NK-92 treated with Interleukin-12 subunit alpha and Interleukin-12 subunit beta, amount 100 ng/mL, for 24 hours (cell line): Measurements from ENCODE around the gene RNF166.
A peak's percentile ranks its signal among the peaks of the same experiment; 100 is the strongest.

ENCODE experiments used
- DNase-seq: peaks from one replicate; lab custom pipeline; 2025; lab: John Stamatoyannopoulos, UW

Gene RNF166

GRCh38 chr16:88706965-88707826, 988 bp upstream of the RNF166 start:
- no peak for DNase-seq

GRCh38 chr16:88705801-88706228, 393 bp downstream of the RNF166 start:
- DNase-seq: no peak

- DNase-seq: no peak
Observed at GRCh38 chr16:88705076-88705684, 1.0 kb downstream of the RNF166 start.

DNA sequence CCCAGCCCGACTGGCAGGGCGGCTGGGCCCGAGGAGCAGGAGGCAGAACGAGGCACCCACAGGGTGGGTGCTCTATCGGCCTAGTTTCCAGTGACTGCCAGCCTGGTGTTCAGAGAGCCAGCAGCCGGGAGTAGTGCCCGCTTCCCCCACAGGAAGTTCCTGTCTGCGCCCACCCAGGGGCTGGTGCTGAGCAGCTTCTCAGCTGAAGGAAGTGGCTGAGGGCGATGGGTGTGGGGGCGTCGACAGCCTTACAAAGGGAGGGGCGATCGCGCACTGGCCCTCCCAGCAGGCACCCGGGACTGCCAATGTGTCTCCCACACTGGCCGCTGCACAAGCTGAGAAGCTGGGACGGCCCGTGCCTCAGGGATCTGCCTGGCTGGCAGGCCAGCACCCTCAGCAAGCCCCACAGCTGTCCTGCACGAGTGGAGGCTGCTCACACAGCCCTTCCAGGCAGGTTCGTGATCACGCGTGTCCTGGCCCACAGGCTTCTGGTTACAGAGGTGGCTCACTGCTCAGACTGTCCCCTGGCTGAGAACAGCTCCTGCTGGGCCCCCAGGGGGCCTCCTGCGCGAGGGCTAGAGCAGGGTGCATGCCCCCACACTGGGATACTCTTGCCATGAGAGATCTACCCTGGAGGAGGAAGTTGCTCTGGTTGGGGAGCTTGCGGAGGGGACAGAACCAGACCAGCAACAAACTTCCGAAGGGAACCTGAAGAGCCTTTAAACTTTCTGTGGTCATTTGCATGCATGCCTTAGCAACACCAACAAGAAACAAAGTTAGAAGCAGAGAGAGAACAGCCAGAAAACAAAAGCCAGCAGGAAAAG, 2.5 kb downstream of the RNF166 start:
- DNase-seq: peak; percentile 73

DNA sequence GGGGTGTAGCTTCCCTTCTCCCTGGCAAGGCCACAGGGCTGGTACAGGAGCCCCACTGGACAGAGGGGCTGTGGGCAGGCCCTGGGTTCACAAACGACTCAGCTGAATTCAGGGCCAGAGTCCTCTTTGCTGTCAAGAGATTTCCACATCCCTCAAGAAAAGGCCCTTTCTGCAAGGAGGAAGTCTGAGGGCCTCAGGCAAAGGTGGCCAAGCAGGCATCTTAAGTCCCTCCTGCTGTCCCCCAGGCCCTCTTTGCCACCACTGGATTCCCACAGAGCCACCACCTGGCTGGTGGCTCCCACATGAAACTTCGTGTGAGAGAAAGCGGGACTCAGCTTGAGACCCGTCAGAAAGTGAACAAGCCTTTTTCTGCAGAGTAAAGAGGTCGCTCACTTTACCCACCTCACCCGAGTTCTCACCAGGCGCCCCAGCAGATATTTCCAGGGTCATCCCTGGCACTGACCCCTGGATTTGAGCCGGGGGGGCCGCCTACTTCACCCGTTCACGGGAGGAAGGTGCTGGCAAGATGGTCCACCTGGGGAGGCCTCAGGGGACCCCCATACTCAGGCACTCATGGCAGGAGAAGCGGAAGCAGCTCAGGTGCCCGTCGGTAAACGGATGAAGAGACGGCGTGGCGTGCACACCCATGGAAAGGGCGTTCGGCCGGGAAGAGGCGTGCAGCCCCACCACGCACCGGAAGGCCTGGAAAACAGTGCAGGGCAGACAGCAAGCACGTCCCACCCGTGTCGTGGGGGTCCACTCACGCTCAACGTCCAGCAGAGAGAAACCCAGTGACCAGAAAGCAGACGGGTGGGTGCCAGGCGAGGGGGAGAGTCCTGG, 3.6 kb downstream of the RNF166 start:
- DNase-seq: no peak

- no peak for DNase-seq
Observed at GRCh38 chr16:88701581-88702370, 4.4 kb downstream of the RNF166 start.

DNA sequence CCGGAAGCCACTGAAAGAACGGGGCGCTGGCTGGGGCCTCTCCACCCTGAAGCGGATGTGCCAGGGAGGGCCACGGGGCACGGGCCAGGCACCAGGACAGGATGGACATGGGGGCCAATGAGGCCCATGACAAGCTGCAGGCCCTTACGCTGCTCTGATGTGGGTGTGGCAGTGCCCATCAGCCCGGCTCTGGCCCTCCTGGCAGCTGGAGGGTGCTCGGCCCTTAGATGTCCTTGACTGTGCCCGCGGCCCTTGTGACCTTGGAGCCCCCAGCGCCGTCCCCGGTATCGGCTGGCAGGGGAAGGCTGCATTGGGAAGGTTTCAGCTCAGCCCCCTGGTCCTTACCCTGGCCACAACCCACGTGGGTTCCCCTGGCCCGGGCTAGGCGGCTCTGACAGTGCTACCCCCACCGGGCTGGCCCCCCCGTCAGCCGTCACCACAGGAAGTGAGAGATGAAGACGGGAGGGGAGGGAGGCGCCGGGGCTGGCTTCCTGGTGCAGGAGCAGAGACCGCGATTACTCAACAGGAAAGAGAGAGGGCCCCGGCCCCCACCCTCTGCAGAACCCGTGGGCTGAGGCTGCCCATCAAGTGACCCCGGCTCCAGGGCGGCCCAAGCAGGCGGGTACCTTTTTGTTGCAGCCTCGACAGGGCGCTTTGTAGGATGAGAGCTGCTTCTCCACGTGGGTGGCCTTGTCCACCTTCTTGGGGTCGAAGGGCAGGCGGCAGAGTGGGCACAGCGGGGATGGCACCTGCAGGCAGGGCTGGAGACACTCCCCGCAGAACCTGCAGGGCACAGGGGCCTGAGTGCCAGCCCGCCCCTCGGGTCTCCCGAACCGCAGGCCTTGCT, 5.3 kb downstream of the RNF166 start:
- peak; percentile 90 for DNase-seq

- no peak for DNase-seq
Observed at GRCh38 chr16:88700322-88700635, 5.9 kb downstream of the RNF166 start.

DNA sequence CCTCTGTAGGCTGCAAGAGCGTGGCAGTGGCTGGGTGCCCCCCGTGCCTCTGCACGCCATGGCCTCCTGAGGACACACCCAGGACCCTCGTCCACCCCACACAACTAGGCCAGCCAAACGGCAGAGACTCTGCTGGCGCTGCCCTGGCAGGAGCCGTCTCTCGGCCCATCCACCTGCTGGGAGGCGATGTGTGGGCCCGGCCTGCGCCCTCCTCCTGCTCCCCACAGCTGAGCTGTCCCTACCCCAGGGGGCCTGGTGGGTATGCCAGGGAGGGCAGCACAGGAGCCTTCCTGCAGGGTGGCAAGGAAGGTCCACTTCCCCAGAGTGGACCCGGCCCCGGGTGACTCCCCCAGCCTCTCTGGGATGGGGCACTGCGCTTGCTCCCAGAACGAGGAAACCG, 7.0 kb downstream of the RNF166 start:
- DNase-seq: no peak

- DNase-seq: no peak
Observed at GRCh38 chr16:88698646-88699045, 7.6 kb downstream of the RNF166 start.

- no peak for DNase-seq
Observed at GRCh38 chr16:88697831-88698615, 8.2 kb downstream of the RNF166 start.

GRCh38 chr16:88697116-88697830, 8.9 kb downstream of the RNF166 start:
- DNase-seq: no peak

DNA sequence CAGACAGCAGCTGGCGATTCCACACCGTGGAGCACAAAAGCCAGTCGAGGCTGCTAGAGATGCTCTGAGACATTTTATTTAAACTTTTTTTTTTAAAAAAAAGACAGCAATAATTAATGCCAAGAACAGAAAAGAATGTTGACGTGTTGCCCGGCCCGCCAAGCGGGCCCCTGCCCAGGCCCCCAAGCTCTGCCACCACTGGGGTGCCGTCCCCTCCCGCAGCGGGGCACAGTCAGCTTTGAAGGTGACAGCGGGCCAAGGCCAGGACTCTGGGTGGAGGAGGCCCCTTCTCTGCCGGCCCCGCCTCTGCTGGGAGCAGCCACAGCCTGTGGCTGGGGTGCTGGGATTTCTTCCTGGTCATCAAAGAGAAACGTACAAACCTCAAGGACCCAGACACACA, 9.8 kb downstream of the RNF166 start:
- no peak for DNase-seq

GRCh38 chr16:88695753-88696152, 10.5 kb downstream of the RNF166 start:
- no peak for DNase-seq

DNA sequence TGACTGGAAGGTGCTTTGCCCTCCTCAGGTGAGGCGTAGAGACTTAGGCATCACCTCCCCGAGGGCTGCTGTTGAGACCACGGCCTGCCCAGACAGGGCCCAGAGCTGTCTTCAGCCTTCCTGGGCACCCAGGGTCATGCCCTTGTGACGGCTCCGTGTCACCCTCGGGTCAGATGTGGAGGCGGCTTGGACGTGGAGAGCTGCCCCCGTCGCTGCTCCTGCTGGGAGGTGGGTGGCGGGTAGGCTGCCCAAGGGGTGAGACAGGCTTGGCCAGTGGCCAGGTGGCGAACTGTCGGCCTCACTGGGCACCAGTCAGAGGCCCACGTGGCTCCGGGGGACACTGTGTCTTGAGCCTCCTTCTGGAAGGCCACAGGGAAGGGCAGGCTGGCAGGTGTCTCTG, 11.0 kb downstream of the RNF166 start:
- no peak for DNase-seq

GRCh38 chr16:88694221-88695087, 11.8 kb downstream of the RNF166 start:
- no peak for DNase-seq

GRCh38 chr16:88693420-88694177, 12.6 kb downstream of the RNF166 start:
- DNase-seq: no peak
